GM18873 (cell line): ENCODE measurements around the gene OSBPL10.

Experiments used
- ATAC-seq: cut with Tn5 transposase; IDR thresholded peaks from one replicate; pipeline ENCODE4 v1.9.1; 2021; ENCODE audit warnings: mild to moderate bottlenecking, moderate library complexity, moderate number of reproducible peaks; ENCODE audit not compliant: unreplicated experiment, low FRiP score

The OSBPL10 gene

DNA sequence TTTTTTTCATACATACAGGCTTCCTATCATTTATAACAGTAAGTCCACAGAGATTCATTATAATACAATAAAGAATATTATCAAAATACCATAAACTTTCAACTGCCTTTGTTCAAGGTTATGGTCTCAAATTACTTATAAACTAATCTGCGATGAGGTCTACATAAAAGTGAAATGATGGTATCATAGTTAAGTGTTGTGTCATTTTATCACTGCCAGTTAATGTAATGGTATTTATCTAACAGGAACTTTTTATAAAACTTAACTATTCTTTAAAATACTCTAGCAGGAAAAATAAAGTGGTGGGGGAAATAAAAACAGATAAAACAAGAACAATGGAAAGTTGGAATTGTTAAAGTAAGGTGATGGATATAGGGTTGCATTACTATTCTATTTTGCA, 153.1 kb downstream of the OSBPL10 start:
- no peak for ATAC-seq

DNA sequence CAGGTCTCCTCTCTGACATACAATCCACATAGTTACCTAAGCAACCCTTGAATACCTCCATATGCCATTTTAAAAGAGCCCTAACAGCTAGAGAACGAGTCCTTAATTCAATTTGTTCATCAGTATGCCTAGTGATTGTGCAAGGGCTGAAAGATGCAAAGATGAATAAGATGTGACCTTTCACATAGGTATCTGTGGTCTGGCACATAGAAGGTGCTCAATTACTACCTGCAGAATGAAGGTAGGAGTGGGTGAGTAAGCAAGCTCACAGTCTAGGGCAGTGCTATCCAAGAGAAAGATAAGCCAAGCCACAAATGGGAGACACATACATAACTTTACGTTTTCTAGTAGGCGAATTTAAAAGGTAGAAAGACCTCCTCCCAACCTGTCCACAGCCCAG, 157.9 kb downstream of the OSBPL10 start:
- no peak for ATAC-seq

DNA sequence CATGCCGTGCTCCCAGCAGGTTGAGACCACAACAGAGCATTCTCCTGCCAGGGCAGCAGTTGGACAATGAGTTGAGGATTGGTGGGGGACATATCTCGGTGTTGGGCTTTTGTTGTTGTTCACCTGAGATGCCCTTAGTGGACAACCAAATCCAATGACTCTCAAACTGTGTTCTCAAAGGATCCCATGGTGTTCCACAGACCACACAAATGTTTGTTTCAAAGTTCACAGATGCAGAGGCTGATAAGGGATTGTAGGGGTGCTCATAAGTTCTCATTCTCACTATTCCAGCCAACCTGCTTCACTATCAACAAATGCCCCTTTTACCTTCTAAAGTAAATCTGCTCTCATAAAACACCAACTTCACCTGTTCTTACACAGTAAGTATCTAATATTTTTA, 159.9 kb downstream of the OSBPL10 start:
- no peak for ATAC-seq

DNA sequence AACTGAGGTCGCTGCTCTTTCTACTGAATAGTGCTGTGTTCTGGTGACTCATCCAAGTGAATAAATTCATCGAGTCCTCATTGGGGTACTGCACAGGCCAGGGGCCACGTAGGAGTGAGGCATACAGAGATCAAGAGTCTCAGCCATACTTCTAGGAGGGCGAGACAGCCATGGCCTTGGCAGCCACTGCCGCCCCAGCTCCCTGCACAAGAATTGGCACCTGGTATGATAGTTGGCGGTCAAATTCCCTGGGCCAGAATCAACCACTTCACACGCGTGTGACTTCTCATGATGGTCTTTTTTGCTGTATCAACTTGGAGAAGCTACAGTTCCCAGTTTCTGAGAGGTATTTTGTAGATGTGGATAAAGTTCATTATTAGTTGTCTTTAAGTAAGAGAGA, 161.6 kb downstream of the OSBPL10 start:
- ATAC-seq = no peak

DNA sequence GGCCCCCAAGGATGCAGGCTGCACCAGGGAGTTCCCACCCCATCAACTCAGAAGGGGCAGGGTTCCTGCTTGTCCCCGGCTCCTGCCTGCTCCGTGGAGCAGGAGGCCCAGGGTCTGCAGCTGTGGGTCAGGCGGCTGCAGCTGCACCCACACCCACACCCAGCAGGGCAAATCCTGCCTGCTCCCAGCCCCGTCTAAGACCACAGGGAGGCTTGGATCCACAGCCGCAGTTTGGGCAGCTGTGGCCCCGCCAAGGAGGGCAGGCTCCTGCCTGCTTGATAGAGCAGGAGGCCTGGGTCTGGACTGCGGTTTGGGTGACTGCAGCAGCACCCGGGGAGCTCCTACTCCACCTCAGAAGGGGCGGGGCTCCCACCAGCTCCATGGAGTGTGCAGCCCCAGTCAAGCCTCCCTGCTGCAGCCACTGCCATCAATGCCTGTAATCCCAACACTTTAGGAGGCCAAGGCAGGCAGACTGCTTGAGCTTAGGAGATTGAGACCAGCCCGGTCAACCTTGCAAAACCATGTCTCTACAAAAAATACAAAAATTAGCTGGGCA, 163.6 kb downstream of the OSBPL10 start:
- ATAC-seq = no peak

DNA sequence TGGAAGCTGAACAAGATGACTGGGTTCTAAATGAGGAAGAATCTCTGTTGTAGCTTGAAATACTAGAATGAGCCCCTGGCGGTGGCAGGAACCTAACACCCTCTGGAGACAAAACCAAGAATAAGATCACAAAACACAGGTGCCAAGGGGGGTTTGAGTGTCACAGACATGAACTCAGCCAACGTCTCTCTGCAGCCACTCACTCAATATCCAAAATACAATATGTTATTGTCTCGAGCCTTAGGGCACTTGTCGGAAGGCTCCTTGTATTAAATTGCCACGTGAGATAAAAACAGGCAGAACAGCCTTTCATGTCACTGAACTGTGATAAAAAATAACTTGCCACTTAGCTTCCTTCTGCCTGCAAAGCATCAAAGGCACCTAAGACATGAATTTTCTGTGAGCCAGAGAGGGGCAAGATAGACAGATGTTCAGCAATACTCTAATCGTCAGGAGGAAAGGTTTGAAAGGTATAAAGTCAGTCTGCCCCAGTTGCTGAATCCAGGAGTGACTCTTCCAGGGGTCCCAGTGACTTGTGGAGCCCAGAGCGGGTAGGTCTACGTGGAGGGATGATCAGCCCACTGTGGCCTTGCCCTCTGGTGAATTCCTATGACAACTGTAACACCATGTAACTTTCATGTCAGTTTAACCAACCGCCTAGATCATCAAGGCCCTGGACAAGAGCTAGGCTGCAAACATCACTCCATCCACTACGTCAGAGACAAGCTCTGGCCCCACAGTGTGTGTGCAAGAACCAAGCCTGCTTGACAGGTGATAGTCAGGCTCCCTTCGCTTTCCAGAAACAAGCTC, 165.2 kb downstream of the OSBPL10 start:
- no peak for ATAC-seq

DNA sequence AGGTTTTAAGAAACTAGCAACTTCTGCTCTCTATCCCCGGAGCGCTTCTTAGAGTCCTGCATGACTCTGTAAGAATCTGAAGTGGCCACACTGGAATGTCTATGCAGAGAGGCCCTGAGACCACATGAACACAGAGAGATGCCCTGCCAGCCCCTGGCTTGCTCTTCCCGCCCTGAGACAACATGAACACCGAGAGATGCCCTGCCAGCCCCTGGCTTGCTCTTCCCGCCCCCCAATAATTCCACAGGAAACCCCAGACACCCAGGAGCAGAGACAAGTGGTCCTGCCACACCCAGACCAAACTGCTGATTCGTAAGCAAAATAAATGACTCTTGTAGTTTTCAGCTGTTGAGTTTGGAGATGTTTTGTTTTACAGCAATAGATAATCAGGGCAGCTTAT, 166.1 kb downstream of the OSBPL10 start:
- no peak for ATAC-seq

DNA sequence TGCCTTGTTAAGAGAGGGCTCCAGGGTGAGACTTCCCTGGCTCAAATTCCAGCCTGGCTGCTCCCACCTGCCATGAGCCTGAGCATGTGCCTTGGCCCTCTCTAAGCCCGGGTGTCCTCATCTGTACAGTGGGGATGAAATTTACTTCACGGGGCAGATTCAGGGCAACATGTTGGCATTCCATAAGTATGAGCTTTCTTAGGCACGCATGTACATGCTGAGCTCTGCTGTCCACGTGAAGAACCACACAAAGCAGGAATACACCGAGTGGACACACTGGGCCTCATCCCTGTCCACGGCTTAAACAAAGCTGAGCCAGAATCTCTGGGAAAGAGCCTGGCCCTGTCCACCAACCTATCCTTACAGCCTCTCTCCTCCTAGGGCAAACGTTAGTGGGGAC, 167.4 kb downstream of the OSBPL10 start:
- ATAC-seq = no peak

DNA sequence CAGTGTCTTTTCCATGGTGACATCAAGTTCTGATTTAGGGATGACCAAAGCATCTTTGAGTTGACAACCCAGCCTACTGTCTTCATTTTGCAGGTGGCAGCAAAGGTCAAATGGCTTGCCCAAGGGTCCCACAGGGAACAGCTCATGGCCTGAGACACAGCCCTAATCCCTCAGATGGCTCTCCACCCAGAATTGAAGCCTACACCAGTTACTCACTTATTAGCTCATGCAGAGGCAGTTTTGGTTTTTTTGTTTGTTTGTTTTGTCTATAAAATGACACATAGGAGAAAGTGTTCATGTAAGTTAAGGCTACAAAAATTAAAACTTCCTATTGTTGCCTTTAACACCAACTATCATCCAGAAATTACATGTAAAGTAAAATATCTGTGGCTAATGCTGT, 167.9 kb downstream of the OSBPL10 start:
- no peak for ATAC-seq

DNA sequence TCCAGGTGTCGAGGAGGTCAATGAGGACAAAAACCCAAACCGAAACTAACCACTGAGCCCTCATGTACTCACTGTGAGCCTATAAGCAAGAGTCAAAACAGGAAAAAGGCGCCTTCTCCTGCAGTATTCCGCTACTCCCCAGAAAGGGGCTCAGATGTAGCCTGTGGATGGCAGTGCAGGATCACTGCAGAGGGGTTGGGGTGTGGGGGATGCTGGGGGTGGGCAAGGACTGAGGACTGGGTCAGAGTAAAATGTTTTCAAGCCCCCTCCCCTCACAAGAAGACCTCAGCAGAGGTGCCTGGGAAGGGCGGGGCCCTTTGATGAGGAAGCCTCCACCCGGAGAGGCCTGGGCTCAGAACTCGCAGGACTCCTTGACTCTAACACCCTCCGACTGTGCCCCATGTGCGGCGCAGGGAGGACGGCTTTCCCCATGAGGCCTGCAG, 170.1 kb downstream of the OSBPL10 start:
- ATAC-seq = no peak

DNA sequence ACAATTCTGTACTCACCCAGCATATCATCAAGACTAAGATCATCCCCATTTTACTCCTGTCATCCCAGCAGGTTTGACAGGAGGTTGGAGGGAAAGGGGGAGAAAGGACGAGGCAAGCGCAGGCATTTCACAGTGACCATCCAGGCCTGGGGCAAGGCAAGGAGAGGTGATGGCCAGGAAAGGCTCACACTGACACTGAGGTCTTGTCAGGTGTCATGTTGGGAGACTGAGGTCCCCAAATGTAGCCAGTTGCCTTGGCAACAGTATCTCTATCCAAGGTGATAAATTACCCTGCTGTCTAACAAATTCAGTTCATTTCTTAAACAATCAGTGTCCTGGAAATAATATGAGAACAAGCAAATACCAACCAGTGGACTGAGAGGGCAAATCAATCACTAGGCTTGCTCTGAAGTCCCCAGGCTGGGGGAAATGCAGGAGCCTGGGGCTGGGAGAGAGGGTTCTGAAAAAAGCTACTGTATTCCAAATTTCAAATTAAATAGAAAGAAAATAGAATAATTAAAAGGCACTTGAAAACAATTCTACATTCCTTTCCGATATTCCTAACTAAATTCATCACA, 172.8 kb downstream of the OSBPL10 start:
- ATAC-seq = no peak

DNA sequence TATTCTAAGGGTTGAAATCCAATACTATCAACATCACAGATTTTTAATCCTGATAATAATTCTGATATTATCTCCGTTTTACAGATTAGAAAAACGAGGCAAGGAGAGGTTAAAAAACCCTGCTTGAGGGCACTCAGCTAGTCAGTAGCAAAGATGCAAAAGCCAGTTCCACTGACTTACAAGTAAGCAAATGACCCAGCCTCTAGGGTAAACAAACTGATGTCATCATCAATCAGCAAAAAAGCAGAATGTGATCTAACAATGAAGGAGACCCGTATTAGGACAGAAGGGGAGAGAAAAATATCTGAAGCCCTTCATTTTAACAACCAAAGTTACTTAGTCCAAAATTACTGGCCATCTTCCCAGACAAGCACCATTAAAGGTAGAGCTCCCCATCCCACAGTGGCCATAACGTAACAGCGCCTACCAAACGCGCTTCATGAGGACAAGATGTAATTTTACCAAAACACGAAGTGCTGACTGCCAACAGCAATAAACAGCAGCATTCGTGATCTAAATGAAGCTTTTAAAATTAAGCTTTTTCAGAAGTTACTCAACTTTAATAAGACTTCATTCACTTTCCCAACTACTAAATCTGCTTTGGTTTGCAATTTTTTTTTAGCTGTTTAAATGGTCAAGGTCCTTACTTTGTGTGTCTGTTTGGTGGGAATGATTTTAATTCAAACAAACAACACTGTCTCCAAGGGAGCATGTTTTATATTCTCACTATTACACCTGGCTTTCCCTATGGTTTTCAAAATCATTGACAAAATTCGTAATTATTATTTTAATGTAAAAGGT, 176.6 kb downstream of the OSBPL10 start:
- ATAC-seq = no peak

DNA sequence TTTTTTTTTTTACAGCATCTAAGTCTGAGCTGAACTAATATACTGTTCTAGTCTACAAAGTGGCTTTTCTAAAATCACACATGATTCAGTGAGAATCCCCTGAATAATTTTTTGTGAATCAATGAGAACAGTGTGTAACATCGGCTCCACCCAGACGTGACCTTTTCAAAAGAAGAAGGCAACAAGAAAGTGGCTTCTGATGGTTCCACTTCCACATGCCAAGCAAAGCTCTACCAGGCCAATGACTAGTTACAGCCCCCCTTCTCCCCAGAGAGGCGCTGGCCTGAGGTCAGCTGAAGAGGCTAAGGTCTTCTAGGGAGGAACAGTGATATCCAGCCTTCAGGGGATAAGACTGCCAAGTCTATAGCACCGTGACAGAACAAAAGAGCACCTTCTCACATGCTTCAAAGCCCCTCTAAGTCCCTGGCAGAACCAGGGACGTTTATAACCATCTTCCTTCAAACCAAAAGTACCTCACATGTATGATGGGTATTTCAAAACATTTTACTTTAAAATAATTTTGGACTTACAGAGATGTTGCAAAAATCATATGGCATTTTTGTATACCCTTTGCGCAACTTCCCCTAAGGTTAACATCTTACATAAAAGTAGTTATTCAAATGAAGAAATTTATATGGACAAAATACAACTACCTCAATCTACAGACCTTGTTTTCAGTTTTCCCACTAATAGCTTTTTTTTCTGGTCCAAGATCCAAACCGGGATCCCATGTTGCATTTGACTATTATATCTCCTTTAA, 177.9 kb downstream of the OSBPL10 start:
- ATAC-seq = no peak

DNA sequence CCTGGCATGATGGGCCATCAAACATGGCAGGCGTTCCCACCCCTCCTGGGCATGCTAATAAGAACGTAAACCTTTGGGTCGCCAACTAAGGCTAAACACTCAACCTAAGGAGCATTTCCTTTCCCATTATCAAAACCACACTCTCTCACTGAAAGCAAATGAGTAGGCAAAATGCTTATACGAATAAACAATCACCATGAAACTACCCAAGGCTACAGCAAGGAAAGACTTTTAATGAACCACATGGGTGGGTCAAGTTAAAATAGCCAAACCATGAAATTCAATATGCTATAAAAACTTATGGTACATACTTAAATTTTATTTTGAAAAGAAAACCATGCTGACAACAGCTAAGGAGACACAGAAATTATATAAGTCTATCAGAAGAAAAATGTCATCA, 180.6 kb downstream of the OSBPL10 start:
- ATAC-seq = no peak

DNA sequence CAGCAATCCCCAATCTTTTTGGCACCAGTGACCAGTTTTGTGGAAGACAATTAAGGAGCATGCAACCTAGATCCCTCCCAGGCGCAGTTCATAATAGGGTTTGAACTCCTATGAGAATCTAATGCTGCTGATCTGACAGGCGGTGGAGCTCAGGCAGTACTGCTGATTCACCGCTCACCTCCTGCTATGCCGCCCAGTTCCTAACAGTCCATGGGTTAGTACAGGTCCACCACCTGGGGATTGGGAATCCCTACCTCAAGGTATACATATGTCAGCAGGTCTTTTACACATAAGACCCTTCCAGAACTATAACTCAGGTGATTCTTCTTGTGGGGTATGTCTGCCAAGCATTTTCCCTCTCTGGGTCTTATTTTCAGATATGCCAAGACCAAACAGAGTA, 182.2 kb downstream of the OSBPL10 start:
- no peak for ATAC-seq

DNA sequence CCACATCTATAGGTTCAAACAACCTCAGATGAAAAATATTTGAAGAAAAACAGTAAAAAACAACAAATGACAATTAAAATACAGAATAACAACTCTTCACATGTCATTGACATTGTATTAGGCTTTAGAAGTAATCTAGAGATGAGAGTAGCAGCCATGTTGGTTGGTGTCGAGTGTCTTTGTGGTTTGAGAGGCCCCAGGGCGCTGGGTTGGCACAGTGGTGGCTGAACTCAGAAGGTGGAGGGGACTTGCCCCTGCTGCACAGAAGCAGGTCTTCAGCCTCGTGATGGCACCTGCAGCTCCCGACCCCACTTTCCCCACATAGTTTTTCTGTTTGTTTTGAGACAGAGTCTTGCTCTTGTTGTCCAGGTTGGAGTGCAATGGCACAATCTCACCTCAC, 187.2 kb downstream of the OSBPL10 start:
- ATAC-seq = no peak

DNA sequence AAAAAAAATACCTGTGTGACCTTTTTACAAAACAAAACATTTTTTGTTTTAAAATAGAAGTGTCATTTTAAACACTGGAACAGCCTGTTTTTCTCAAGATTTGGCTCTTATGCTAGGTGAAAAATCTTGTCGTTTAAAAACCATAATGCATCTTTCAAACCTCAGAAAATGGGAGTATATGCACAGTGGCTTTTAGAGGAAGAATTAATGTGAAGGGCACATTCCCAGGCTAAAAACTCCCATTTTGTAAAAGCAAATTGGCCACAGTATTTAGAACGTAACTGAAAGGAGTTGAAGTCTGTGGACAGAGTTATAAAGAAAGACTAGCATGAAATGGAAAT, 190.0 kb downstream of the OSBPL10 start:
- ATAC-seq = no peak

DNA sequence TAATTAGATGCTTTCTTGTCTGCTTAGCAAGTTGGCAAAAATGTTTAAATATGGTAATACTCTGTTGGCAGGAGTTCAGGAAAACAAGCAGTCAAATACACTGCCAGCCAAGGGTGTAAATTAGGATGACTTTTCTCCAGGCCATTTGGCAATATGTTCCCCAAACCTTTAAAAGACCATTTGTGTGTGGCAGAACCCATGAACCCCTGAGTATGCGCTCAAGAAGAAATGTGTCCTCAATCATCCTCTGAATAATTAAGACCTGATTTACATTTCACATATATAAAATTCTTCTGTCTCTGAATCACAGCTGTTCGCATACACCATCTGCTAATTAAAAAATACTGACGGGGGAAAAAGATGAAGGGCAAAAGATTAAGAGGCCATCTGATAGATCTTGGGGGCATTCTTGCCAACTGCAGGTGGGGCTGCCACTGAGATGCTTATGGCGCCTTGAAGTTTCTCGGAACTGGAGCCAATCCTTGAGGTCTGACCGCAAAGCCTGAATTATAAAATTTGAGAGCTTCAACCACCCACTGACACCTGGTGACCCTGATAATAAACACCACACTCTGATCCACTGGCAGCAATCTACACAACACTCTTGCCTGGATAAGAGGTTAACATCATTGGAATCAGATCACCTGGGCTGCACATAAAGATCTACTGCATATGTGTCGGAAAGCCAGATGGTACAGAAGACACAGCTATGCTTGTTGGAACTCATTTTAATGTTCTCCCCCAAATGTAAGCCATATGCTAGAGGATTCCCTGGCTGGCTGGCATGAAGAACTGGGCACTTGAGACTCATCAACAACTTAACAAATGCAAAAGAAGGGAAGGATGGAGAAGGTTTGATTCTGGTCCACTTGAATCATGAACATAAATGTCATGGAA, 190.6 kb downstream of the OSBPL10 start:
- ATAC-seq = no peak

DNA sequence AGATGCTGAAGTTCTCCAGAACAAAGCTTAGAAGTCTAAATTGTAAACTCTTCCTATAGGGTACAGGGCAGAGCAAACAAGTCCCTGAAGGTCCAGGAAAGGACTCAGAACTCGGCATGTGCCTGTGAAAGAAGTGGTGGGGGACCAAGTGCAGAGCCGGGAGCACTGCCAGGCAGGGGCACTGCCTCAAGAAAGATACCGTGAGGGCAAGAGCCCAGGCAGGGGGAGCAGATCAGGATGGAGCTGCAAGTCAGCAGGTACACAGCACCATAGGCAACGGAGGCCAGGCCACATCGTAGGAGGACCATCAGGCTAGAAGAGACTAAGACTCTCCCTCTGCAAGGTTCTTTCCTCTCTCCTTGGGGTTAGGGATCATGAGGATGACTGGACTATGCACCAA, 191.6 kb downstream of the OSBPL10 start:
- no peak for ATAC-seq

DNA sequence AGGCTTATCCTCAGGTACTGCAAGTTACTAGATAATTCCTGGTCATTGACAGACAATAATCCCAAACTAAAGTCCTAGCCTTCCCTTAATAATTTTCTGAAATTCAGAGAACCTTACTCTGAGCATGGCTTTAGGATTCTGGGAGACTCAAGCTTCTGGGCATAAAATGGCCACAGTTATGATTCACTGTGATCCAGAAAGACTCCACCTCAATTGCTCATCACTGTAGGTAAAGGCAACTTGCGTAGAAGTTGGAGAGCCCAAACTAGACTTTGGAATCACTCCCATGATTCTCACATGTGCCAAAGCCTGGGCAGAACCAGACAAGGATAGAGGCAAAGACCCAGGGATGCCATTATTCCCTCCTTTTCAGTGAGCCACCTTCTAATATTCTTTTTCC, 195.3 kb downstream of the OSBPL10 start:
- ATAC-seq = no peak
